ENCODE data around the gene GMNN. TPM values are rescaled to one million over a fixed set of nuclear protein-coding genes. Genes with fewer than 3 reads are reported as not detected.

GMNN gene
- total RNA-seq, 1 donor from 2014 or later: 66.3 TPM

DNA sequence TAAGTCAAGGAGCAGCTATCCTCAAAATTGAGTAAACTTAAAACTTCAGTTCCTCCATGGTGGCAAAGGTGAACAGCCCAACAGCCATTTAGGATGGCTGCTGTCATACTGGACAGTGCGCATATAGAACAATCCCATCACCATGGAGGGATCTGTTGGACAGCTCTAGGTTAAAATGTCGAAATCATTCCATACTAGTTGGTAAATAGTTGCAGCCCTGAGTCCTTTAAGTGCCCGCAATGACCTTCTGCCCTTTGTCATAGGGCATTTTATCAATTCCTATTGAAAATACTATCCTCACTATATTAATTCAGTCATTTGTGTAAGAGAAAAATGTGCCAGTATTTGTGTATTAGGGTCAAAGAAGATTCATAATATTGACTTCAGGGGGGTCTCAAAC is 32.8 kb downstream of the GMNN start:
- TF ChIP-seq, protein P1, sequence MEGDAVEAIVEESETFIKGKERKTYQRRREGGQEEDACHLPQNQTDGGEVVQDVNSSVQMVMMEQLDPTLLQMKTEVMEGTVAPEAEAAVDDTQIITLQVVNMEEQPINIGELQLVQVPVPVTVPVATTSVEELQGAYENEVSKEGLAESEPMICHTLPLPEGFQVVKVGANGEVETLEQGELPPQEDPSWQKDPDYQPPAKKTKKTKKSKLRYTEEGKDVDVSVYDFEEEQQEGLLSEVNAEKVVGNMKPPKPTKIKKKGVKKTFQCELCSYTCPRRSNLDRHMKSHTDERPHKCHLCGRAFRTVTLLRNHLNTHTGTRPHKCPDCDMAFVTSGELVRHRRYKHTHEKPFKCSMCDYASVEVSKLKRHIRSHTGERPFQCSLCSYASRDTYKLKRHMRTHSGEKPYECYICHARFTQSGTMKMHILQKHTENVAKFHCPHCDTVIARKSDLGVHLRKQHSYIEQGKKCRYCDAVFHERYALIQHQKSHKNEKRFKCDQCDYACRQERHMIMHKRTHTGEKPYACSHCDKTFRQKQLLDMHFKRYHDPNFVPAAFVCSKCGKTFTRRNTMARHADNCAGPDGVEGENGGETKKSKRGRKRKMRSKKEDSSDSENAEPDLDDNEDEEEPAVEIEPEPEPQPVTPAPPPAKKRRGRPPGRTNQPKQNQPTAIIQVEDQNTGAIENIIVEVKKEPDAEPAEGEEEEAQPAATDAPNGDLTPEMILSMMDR (conservative IDR thresholded peaks at IDR 0.05): no peak
- no peaks in the 10 kb centered on the region for H3K9me3 Mint-ChIP-seq
- no peak for DNase-seq (ENCODE audit: extremely low spot score, unreplicated experiment)
- no peaks in the 10 kb centered on the region for H3K27me3 Mint-ChIP-seq
- H3K36me3 Mint-ChIP-seq: no peaks in the 10 kb centered on the region
- no peak overlapping the region for H3K4me3 Mint-ChIP-seq
- no peak overlapping the region for H3K27ac Mint-ChIP-seq
- no peaks in the 10 kb centered on the region for H3K4me1 Mint-ChIP-seq (ENCODE audit: unreplicated experiment)

DNA sequence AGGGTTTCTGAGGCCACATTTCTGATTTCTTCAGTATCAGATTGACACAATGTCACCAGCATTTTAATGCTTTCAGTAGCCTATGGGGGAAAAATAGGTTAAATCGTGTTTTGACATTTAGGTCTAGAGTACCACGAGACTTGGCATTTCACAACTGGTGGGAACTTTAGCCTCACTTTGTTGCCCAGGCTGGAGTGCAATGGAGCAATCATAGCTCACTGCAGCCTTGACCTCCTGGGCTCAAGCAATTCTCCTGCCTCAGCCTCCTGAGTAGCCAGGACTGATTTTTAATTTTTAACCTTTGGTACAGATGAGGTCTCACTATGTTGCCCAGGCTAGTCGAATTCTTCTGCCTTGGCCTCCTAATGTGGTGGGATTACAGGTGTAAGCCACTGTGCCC is 35.0 kb downstream of the GMNN start:
- no peak overlapping the region for H3K4me3 Mint-ChIP-seq
- H3K9me3 Mint-ChIP-seq: no peaks in the 10 kb centered on the region
- DNase-seq (ENCODE audit: extremely low spot score, unreplicated experiment): no peak
- H3K4me1 Mint-ChIP-seq (ENCODE audit: unreplicated experiment): no peaks in the 10 kb centered on the region
- H3K27me3 Mint-ChIP-seq: no peaks in the 10 kb centered on the region
- TF ChIP-seq, protein P1 (conservative IDR thresholded peaks at IDR 0.05): no peak
- H3K36me3 Mint-ChIP-seq: no peaks in the 10 kb centered on the region
- H3K27ac Mint-ChIP-seq: no peak overlapping the region

DNA sequence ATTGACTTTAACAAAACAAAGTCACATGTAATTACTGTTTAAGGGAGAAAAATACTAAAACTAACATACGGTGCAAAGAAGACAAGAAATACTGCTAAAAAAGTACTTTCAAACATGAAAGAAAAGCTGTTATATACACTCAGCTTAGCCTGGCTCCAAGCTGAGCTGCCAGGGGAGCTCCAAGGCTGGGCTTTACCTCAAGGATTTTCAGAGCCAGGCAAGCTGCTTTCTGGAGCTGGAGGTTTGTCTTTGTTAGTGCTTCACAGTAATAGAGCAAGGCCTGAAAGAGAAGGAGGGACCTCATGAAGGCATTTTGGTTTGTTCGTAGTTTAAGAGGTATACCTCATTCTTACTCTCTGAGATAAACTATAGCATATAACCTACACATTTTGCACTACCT is 43.6 kb downstream of the GMNN start:
- TF ChIP-seq, protein P1 (conservative IDR thresholded peaks at IDR 0.05): no peak
- Mint-ChIP-seq H3K36me3 (no peaks in the 10 kb centered on the region), H3K4me1 (ENCODE audit: unreplicated experiment) (no peaks in the 10 kb centered on the region), H3K27me3 (no peaks in the 10 kb centered on the region), H3K27ac (no peak overlapping the region), H3K9me3 (no peaks in the 10 kb centered on the region), H3K4me3 (no peak overlapping the region)
- no peak for DNase-seq (ENCODE audit: extremely low spot score, unreplicated experiment)

DNA sequence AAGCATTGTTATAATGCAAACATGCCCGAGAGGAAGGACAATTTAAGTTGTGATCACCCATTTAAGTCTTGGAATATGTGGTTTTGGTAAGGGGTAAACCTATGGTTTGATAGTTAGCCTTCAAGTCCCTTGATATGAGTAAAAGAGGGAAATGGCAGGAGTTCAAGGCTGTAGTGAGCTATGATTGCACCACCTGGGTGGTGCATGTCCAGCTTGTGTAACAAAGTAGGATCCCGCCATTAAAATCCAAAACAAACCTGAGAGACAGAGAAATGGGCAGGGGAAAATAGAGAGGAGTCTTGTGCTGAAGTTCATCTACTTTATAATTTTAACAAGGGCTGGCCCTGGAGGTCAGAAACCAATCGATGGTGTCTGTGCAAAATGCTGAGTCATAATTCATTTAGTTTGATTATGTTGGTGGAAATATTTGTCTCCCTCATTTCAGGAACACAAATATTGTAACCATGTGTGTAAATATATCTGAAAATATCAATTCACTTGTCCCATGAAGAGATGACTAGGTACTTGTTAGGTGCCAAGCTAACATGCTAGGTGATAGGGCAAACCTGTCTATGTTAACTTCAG is 47.2 kb downstream of the GMNN start:
- H3K4me3 Mint-ChIP-seq: no peak overlapping the region
- DNase-seq (ENCODE audit: extremely low spot score, unreplicated experiment): no peak
- H3K36me3 Mint-ChIP-seq: no peaks in the 10 kb centered on the region
- TF ChIP-seq, protein P1 (conservative IDR thresholded peaks at IDR 0.05): no peak
- H3K4me1 Mint-ChIP-seq (ENCODE audit: unreplicated experiment): peaks cover 10% of the 10 kb centered on the region
- no peaks in the 10 kb centered on the region for H3K9me3 Mint-ChIP-seq
- H3K27ac Mint-ChIP-seq: no peak overlapping the region
- H3K27me3 Mint-ChIP-seq: no peaks in the 10 kb centered on the region

DNA sequence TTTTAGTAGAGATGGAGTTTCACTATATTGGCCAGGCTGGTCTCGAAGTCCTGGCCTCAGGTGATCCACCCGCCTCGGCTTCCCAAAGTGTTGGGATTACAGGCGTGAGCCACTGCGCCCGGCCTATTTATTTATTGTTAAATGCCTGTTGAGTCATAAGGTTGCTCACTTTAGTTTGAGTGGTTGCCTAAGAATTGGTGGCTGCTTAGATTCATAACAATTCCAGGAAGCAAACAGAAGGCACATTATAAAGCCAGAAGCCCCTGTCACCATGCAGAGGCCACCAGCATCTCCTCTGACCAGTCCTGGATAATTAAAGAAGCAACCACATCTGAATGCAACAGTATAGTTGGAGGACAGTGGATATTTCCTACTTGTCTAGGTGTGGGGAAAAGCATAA is 48.0 kb downstream of the GMNN start:
- Mint-ChIP-seq H3K36me3 (no peaks in the 10 kb centered on the region), H3K27ac (no peak overlapping the region), H3K27me3 (no peaks in the 10 kb centered on the region)

More for the DNA sequence above, 48.0 kb downstream of the GMNN start:
- TF ChIP-seq, protein P1 (conservative IDR thresholded peaks at IDR 0.05): no peak
- DNase-seq (ENCODE audit: extremely low spot score, unreplicated experiment): no peak
- H3K9me3 Mint-ChIP-seq: no peaks in the 10 kb centered on the region
- peaks cover 10% of the 10 kb centered on the region for H3K4me1 Mint-ChIP-seq (ENCODE audit: unreplicated experiment)
- H3K4me3 Mint-ChIP-seq: no peak overlapping the region

All from type B pancreatic cell (in vitro differentiated cells).